ENCODE results near the gene MICU2. TPM values are rescaled to one million over a fixed set of nuclear protein-coding genes. Genes with fewer than 3 reads are reported as not detected.

MICU2 gene
- total RNA-seq, 2 experiments from 2014 or later, result 25.4 to 28.4 TPM

- Histone ChIP-seq H3K27ac (ENCODE audit: low read depth in 1 of 2, low read length in 2 of 2) (no peak overlapping the region), H3K9me3 (ENCODE audit: control insufficient read depth in 1 of 2, insufficient read depth in 1 of 2, low read length in 2 of 2) (no peaks in the 10 kb centered on the region), H3K4me1 (ENCODE audit: insufficient read depth, low read length) (no peaks in the 10 kb centered on the region), H3K27me3 (ENCODE audit: control insufficient read depth in 1 of 2, insufficient read depth in 2 of 2, low read length in 2 of 2) (no peaks in the 10 kb centered on the region), H3K4me3 (ENCODE audit: low read length) (no peak overlapping the region), H3K36me3 (ENCODE audit: insufficient read depth, low read length) (peaks cover 59% of the 10 kb centered on the region)
- DNase-seq (no peak), ATAC-seq (ENCODE audit: poor library complexity) (no peak)
- intact Hi-C loops (cut with DNase I, micrococcal nuclease), result no loop called here
- no peak overlapping the region for H3K27ac Mint-ChIP-seq
- CTCF ChIA-PET, result no interaction called here
- TF ChIP-seq CTCF (IDR thresholded peaks at IDR 0.05), result no peak
- peaks cover 5% of the 10 kb centered on the region for H3K4me1 Mint-ChIP-seq (ENCODE audit: low read depth)
- no peaks in the 10 kb centered on the region for H3K9me3 Mint-ChIP-seq
- POLR2A ChIA-PET, result no interaction called here
- peaks cover 80% of the 10 kb centered on the region for H3K36me3 Mint-ChIP-seq (ENCODE audit: low read depth)
- H3K27me3 Mint-ChIP-seq, result no peaks in the 10 kb centered on the region
- H3K4me3 Mint-ChIP-seq, result no peak overlapping the region
Measured at GRCh38 chr13:21522847-21523246, 81.1 kb downstream of the MICU2 start.

GRCh38 chr13:21522130-21522529 lies 81.8 kb downstream of the MICU2 start:
- Mint-ChIP-seq H3K27ac (no peak overlapping the region), H3K4me3 (no peak overlapping the region), H3K9me3 (no peaks in the 10 kb centered on the region), H3K36me3 (ENCODE audit: low read depth) (peaks cover 83% of the 10 kb centered on the region), H3K27me3 (no peaks in the 10 kb centered on the region), H3K4me1 (ENCODE audit: low read depth) (peaks cover 5% of the 10 kb centered on the region)
- intact Hi-C loops (cut with DNase I, micrococcal nuclease), result no loop called here
- H3K36me3 ChIP-seq (ENCODE audit: insufficient read depth, low read length), result peaks cover 60% of the 10 kb centered on the region
- ChIA-PET CTCF (no interaction called here), POLR2A (interaction anchor here (0.6 kb wide), 1 partner anchor 58 kb away, joined by 3 read pairs; no protein-coding TSS in a partner anchor)
- H3K27me3 ChIP-seq (ENCODE audit: control insufficient read depth in 1 of 2, insufficient read depth in 2 of 2, low read length in 2 of 2), result no peaks in the 10 kb centered on the region
- no peak overlapping the region for H3K27ac ChIP-seq (ENCODE audit: low read depth in 1 of 2, low read length in 2 of 2)
- H3K4me1 ChIP-seq (ENCODE audit: insufficient read depth, low read length), result no peaks in the 10 kb centered on the region
- ATAC-seq (ENCODE audit: poor library complexity) (no peak), DNase-seq (no peak)
- no peak for TF ChIP-seq CTCF (IDR thresholded peaks at IDR 0.05)
- no peaks in the 10 kb centered on the region for H3K9me3 ChIP-seq (ENCODE audit: control insufficient read depth in 1 of 2, insufficient read depth in 1 of 2, low read length in 2 of 2)
- no peak overlapping the region for H3K4me3 ChIP-seq (ENCODE audit: low read length)

- H3K9me3 ChIP-seq (ENCODE audit: control insufficient read depth in 1 of 2, insufficient read depth in 1 of 2, low read length in 2 of 2), result no peaks in the 10 kb centered on the region
- Mint-ChIP-seq H3K27me3 (no peaks in the 10 kb centered on the region), H3K4me1 (ENCODE audit: low read depth) (peaks cover 5% of the 10 kb centered on the region), H3K4me3 (no peak overlapping the region), H3K36me3 (ENCODE audit: low read depth) (peaks cover 86% of the 10 kb centered on the region), H3K27ac (no peak overlapping the region), H3K9me3 (no peaks in the 10 kb centered on the region)
- no peak overlapping the region for H3K4me3 ChIP-seq (ENCODE audit: low read length)
- POLR2A ChIA-PET, result no interaction called here
- H3K36me3 ChIP-seq (ENCODE audit: insufficient read depth, low read length), result peaks cover 49% of the 10 kb centered on the region
- H3K4me1 ChIP-seq (ENCODE audit: insufficient read depth, low read length), result no peaks in the 10 kb centered on the region
- no peak overlapping the region for H3K27ac ChIP-seq (ENCODE audit: low read depth in 1 of 2, low read length in 2 of 2)
- no peak for TF ChIP-seq CTCF (IDR thresholded peaks at IDR 0.05)
- no peaks in the 10 kb centered on the region for H3K27me3 ChIP-seq (ENCODE audit: control insufficient read depth in 1 of 2, insufficient read depth in 2 of 2, low read length in 2 of 2)
- no peak for ATAC-seq (ENCODE audit: poor library complexity)
- CTCF ChIA-PET, result no interaction called here
- intact Hi-C loops (cut with DNase I, micrococcal nuclease), result no loop called here
- no peak for DNase-seq
Measured at GRCh38 chr13:21518617-21519144, 85.3 kb downstream of the MICU2 start.

All from CD4-positive, alpha-beta T cell (primary cell).